Measurements from ENCODE around the gene CPAMD8.

The CPAMD8 gene

GRCh38 chr19:16892868-16893685, 133.5 kb downstream of the CPAMD8 start:
- no peak for DNase-seq (ENCODE audit: low read depth)
- TF ChIP-seq CTCF (conservative IDR thresholded peaks at IDR 0.05; ENCODE audit: low read length): no peak
- H3K4me3 ChIP-seq (ENCODE audit: low read length): no peak overlapping the region

GRCh38 chr19:16892436-16892835, 134.2 kb downstream of the CPAMD8 start:
- TF ChIP-seq CTCF (conservative IDR thresholded peaks at IDR 0.05; ENCODE audit: low read length): no peak
- H3K4me3 ChIP-seq (ENCODE audit: low read length): no peak overlapping the region
- DNase-seq (ENCODE audit: low read depth): no peak

GRCh38 chr19:16891696-16892382, 134.8 kb downstream of the CPAMD8 start:
- no peak for DNase-seq (ENCODE audit: low read depth)
- no peak for TF ChIP-seq CTCF (conservative IDR thresholded peaks at IDR 0.05; ENCODE audit: low read length)
- no peak overlapping the region for H3K4me3 ChIP-seq (ENCODE audit: low read length)

DNA sequence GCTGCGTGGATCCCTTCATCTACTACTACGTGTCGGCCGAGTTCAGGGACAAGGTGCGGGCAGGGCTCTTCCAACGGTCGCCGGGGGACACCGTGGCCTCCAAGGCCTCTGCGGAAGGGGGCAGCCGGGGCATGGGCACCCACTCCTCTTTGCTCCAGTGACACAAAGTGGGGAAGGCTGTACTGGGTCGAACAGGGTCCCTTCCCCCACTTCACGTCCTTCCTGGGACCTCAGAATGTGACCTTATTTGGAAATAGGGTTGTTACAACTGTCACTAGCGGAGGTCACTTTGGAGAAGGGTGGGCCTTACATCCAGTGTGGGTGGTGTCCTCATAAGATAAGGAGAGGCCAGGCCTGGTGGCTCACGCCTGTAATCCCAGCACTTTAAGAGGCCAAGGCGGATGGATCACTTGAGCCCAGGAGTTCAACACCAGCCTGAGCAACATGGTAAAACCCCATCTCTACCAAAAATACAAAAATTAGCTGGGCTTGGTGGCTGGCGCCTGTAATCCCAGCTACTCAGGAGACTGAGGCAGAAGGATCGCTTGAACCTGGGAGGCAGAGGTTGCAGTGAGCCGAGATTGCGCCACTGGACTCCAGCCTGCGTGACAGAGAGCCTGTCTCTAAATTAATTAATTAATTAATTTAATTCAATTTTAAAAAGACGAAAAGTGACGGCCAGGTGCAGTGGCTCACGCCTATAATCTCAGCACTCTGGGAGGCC, 136.0 kb downstream of the CPAMD8 start:
- TF ChIP-seq CTCF (conservative IDR thresholded peaks at IDR 0.05; ENCODE audit: low read length): no peak
- no peak overlapping the region for H3K4me3 ChIP-seq (ENCODE audit: low read length)
- no peak for DNase-seq (ENCODE audit: low read depth)

DNA sequence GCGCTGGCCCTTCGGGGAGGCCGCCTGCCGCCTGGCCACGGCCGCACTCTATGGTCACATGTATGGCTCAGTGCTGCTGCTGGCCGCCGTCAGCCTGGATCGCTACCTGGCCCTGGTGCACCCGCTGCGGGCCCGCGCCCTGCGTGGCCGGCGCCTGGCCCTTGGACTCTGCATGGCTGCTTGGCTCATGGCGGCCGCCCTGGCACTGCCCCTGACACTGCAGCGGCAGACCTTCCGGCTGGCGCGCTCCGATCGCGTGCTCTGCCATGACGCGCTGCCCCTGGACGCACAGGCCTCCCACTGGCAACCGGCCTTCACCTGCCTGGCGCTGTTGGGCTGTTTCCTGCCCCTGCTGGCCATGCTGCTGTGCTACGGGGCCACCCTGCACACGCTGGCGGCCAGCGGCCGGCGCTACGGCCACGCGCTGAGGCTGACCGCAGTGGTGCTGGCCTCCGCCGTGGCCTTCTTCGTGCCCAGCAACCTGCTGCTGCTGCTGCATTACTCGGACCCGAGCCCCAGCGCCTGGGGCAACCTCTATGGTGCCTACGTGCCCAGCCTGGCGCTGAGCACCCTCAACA, 136.6 kb downstream of the CPAMD8 start:
- DNase-seq (ENCODE audit: low read depth): no peak
- TF ChIP-seq CTCF (conservative IDR thresholded peaks at IDR 0.05; ENCODE audit: low read length): no peak
- no peak overlapping the region for H3K4me3 ChIP-seq (ENCODE audit: low read length)

DNA sequence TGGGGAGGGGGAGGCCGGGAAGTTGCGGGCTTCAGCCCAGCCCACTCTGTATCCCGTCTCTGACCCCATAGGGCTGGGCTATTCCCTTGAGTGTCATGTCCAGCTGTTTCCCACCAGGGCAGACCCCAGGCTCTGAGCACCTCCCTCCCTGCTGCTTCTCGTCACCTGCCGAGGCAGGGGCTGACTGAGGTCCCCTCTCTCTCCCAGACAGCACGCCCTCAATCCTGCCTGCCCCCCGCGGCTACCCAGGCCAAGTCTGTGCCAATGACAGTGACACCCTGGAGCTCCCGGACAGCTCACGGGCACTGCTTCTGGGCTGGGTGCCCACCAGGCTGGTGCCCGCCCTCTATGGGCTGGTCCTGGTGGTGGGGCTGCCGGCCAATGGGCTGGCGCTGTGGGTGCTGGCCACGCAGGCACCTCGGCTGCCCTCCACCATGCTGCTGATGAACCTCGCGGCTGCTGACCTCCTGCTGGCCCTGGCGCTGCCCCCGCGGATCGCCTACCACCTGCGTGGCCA, 137.2 kb downstream of the CPAMD8 start:
- no peak for TF ChIP-seq CTCF (conservative IDR thresholded peaks at IDR 0.05; ENCODE audit: low read length)
- no peak overlapping the region for H3K4me3 ChIP-seq (ENCODE audit: low read length)
- DNase-seq (ENCODE audit: low read depth): no peak
